GM18499 (cell line): ENCODE data around the gene IMMT.
A peak's percentile ranks its signal among the peaks of the same experiment; 100 is the strongest.

Source experiments
- ATAC-seq: cut with Tn5 transposase; IDR thresholded peaks from one replicate; pipeline ENCODE4 v1.9.1; 2021; ENCODE audit warnings: moderate number of reproducible peaks; ENCODE audit not compliant: insufficient read depth, unreplicated experiment

IMMT gene

GRCh38 chr2:86147793-86148192 lies 47.5 kb downstream of the IMMT start:
- no peak for ATAC-seq

GRCh38 chr2:86143926-86144685 lies 51.2 kb downstream of the IMMT start:
- ATAC-seq: no peak

GRCh38 chr2:86143307-86143706 lies 52.0 kb downstream of the IMMT start:
- no peak for ATAC-seq

- no peak for ATAC-seq
Measured at GRCh38 chr2:86142436-86143257, 52.6 kb downstream of the IMMT start.

GRCh38 chr2:86140969-86141392 lies 54.3 kb downstream of the IMMT start:
- no peak for ATAC-seq

- ATAC-seq: no peak
Measured at GRCh38 chr2:86139981-86140380, 55.3 kb downstream of the IMMT start.

GRCh38 chr2:86138736-86139625 lies 56.3 kb downstream of the IMMT start:
- no peak for ATAC-seq

GRCh38 chr2:86136141-86136540 lies 59.1 kb downstream of the IMMT start:
- ATAC-seq: no peak

- no peak for ATAC-seq
Measured at GRCh38 chr2:86135653-86136052, 59.6 kb downstream of the IMMT start.

- no peak for ATAC-seq
Measured at GRCh38 chr2:86134709-86135108, 60.6 kb downstream of the IMMT start.

- no peak for ATAC-seq
Measured at GRCh38 chr2:86124683-86125082, 70.6 kb downstream of the IMMT start.

GRCh38 chr2:86123328-86123925 lies 71.8 kb downstream of the IMMT start:
- ATAC-seq: no peak

GRCh38 chr2:86118130-86118529 lies 77.1 kb downstream of the IMMT start:
- ATAC-seq: no peak

GRCh38 chr2:86107031-86107430 lies 88.2 kb downstream of the IMMT start:
- ATAC-seq: no peak

GRCh38 chr2:86105969-86106945 lies 89.0 kb downstream of the IMMT start, which contains the start of gene PTCD3:
TSS of gene PTCD3 (plus strand) at chr2:86106235. CDS start at chr2:86106248, 13 bp downstream.
- peak; percentile 75 for ATAC-seq

GRCh38 chr2:86105252-86105968 lies 89.9 kb downstream of the IMMT start, which contains the start of gene POLR1A:
TSS of gene POLR1A (minus strand) at chr2:86105886. CDS start at chr2:86105776, 110 bp downstream.
- ATAC-seq: peak; percentile 39

- no peak for ATAC-seq
Measured at GRCh38 chr2:86102157-86102556, 93.1 kb downstream of the IMMT start.

- ATAC-seq: no peak
Measured at GRCh38 chr2:86097913-86098312, 97.3 kb downstream of the IMMT start.
